Ascending aorta (tissue), 2 donors: ENCODE results near the gene CTSV. TPM values are rescaled to one million over a fixed set of nuclear protein-coding genes. Genes with fewer than 3 reads are reported as not detected.
"Not testable (repeated sequence)": the region's sequence is repeated elsewhere in the genome, so short reads cannot be mapped to it uniquely, and the experiment has no call there.

Experiments used
- DNase-seq, 2 donors: peaks; one replicate each; pipeline ENCODE4 v3.0.0-alpha.2; 2019; ENCODE audit warnings: low spot score in 2 of 2
- H3K27ac ChIP-seq, 2 donors: fragments of 200-600 bp; sonication (generic); one replicate each; pipeline ENCODE4 v1.5.1; 2016 to 2017; ENCODE audit warnings: mild to moderate bottlenecking in 1 of 2
- H3K27me3 ChIP-seq: fragments of 200-600 bp; sonication (generic); one replicate; pipeline ENCODE4 v1.5.1; 2017
- H3K36me3 ChIP-seq, 2 donors: fragments of 200-600 bp; sonication (generic); one replicate each; pipeline ENCODE4 v1.5.1; 2016
- H3K4me1 ChIP-seq, 2 donors: fragments of 200-600 bp; sonication (generic); one replicate each; pipeline ENCODE4 v1.5.1; 2016 to 2017; ENCODE audit warnings: mild to moderate bottlenecking in 1 of 2
- H3K4me3 ChIP-seq, 2 donors: fragments of 200-600 bp; sonication (generic); one replicate each; pipeline ENCODE4 v1.5.1; 2016 to 2017; ENCODE audit warnings: mild to moderate bottlenecking in 1 of 2
- H3K9me3 ChIP-seq, 2 donors: fragments of 200-600 bp; sonication (generic); one replicate each; pipeline ENCODE4 v1.5.1; 2016
- CTCF ChIP-seq, 3 experiments: fragments of 200-600 bp in 2 of 3; fragments of 450-650 bp in 1 of 3; sonication (generic) in 2 of 3; IDR thresholded peaks; one replicate each; pipeline ENCODE4 v1.5.1; 2016 to 2019; ENCODE audit warnings: antibody characterized with exemption in 3 of 3, mild to moderate bottlenecking in 1 of 3, moderate library complexity in 1 of 3
- intact Hi-C: fragments of 100-400 bp; cut with DNase I; formaldehyde crosslinking; loops from one replicate; pipeline ENCODE4 v1.15.1; 2023
- total RNA-seq: library from RNA; depleted of rRNA; stranded (reverse); fragments of >200 nt; gene quantifications from one replicate; pipeline ENCODE4 v1.1.0, GENCODE V29; 2016

Gene CTSV
- not detected for total RNA-seq

DNA sequence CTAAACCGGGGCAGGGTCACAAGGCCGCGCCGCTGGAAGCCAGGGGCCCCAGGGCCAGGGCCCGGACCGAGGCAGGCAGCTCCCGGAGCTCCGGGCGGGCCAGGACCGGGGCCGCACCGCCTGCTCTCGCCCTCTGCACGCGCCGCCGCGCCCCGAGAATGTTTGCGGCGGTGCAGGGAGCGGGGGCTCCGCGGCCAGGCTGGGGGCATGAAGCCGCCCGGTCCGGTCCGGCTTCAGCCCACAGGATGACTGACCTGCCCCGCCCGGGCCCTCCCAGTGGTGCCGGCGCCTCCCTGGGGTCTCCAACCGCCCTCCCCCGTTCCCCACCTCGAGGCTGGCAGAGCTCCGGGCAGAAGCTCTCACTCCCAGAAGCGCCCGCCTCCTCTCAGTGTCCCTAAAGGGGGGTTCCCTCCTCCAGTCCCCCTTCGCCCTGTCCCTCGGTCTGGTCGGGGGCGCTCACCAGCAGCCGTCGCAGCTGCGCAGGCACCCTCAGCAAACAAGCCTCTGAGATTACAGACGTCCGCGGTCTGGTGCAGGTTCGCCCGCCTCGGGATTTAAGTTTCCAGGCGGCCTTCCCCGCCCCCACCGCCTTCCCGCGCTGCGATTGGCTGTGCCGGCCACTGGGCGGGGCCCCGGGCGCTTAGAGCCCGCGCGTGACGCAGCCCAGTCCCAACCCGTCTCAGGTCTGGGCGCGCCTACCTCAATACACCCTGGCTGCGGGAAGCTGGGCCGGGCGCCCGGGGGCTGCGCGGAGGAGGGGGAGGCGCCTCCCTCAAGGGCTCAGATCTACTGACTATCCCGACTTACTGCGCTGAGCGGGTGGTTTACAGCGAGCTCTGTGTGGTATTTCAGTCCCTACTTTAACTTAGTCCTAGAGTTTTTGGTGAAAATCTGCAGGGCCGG lies at the start of gene CTSV:
CTSV (minus strand) TSS at position 532 of the 903 bp plus-strand sequence. CDS start 1,099 bp downstream, outside the sequence.
- H3K4me3 ChIP-seq = peak within 1 kb of the TSS; percentile 47 to 58
- DNase-seq = peak; percentile 14 to 85
- H3K9me3 ChIP-seq = no peaks in the 10 kb centered on the region
- no peaks in the 10 kb centered on the region for H3K36me3 ChIP-seq
- intact Hi-C loops = no loop called here
- TF ChIP-seq CTCF (IDR thresholded peaks at IDR 0.05) = no peak
- H3K4me1 ChIP-seq = peaks cover 4 to 6% of the 10 kb centered on the region in 2 donors
- H3K27me3 ChIP-seq = no peaks in the 10 kb centered on the region
- no peak within 1 kb of the TSS for H3K27ac ChIP-seq

DNA sequence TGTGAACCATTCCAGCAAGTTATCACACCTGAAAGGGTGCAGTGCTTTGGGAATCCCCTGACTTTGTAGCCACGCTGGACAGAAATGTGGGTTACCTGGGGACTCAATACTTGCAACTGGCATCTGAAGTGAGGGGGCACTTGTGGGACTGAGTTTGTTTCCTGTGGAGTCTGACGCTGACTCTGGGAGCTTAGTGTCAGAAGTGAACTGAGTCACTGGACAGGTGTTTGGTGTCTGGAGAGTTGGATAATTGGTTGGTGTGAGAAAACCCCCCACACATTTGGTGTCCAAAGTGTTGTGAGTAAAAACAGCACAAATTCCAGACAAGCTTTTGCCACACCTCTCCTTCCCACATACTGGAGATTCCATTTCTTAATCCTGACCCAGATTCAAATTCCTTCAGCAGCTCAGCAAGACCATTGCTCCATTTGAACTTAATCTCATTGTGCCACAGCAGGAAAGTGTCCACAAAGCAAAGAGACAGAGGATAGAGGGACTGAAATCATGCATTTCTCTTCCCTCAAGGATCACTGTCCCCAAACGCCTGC lies 48.8 kb upstream of the CTSV start:
- H3K36me3 ChIP-seq, H3K4me1 ChIP-seq, intact Hi-C loops, DNase-seq, H3K27ac ChIP-seq, H3K27me3 ChIP-seq, H3K9me3 ChIP-seq, H3K4me3 ChIP-seq: not testable (repeated sequence)

DNA sequence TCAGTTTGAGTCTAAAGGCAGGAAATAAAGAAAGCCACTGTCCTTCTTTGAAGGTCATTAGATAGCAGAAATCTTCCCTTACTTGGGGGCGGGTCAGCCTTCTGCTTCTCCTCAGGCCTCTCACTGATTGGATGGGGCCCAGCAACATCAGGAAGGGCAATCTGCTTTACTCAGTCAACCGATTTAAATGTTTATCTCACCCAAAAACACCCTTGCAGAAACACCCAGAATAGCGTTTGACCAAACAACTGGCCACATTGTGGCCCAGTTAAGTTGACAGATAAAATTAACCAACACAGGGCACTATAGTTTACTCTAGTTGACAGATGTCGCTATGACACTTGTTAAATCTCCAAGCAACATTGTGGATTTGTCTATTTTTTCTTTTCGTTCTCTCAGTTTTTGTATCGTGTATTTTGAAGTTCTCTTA lies 45.6 kb upstream of the CTSV start:
- H3K27ac ChIP-seq, H3K4me1 ChIP-seq, intact Hi-C loops, H3K36me3 ChIP-seq, H3K9me3 ChIP-seq, H3K27me3 ChIP-seq, H3K4me3 ChIP-seq, DNase-seq: not testable (repeated sequence)

DNA sequence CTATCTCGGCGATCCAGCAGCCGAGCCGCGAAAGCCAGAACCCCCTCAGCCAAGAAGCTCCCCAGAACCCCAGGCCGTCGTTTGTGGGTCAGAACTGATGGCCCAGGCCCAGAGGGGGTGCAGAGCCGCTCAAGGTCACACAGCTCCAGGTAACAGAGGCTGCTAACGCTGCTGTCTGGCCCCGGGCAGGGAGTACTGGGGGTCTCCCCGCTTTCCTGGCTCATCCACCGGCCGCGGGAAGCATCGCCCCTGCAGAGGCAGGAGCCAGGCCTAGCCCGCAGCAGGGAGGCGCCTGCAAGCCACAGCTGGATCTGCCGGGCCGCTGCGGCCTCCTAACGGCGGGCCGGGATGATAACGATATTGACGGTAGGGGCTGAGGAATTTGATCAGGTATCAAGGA lies 39.4 kb upstream of the CTSV start:
- H3K4me3 ChIP-seq = no peak overlapping the region
- no peak for TF ChIP-seq CTCF (IDR thresholded peaks at IDR 0.05)
- DNase-seq = no peak
- intact Hi-C loops = no loop called here
- H3K36me3 ChIP-seq = no peaks in the 10 kb centered on the region
- H3K4me1 ChIP-seq = no peaks in the 10 kb centered on the region
- H3K27ac ChIP-seq = no peak overlapping the region
- H3K9me3 ChIP-seq = peaks cover 0 to 7% of the 10 kb centered on the region in 2 donors
- peaks cover 4% of the 10 kb centered on the region for H3K27me3 ChIP-seq

GRCh38 chr9:97077452-97078295 lies 38.7 kb upstream of the CTSV start:
- DNase-seq = no peak
- Histone ChIP-seq H3K27me3 (peaks cover 4% of the 10 kb centered on the region), H3K9me3 (peaks cover 0 to 1% of the 10 kb centered on the region in 2 donors), H3K36me3 (no peaks in the 10 kb centered on the region), H3K4me1 (no peaks in the 10 kb centered on the region), H3K4me3 (no peak overlapping the region), H3K27ac (no peak overlapping the region)
- intact Hi-C loops = no loop called here
- TF ChIP-seq CTCF (IDR thresholded peaks at IDR 0.05) = no peak

- intact Hi-C loops, DNase-seq, H3K36me3 ChIP-seq, H3K9me3 ChIP-seq, H3K27ac ChIP-seq, H3K4me3 ChIP-seq, H3K4me1 ChIP-seq, H3K27me3 ChIP-seq: not testable (repeated sequence)
Observed at GRCh38 chr9:97076731-97077451, 37.9 kb upstream of the CTSV start.
